Endothelial cell (in vitro differentiated cells): ENCODE results near the gene MERTK. TPM values are rescaled to one million over a fixed set of nuclear protein-coding genes. Genes with fewer than 3 reads are reported as not detected.
A peak's percentile ranks its signal among the peaks of the same experiment; 100 is the strongest.

Experiments used
- DNase-seq: peaks from one replicate; pipeline ENCODE4 v3.0.0; 2021; ENCODE audit warnings: low spot score
- H3K27ac Mint-ChIP-seq: one replicate; pipeline ENCODE4 v1.8.0; 2021; ENCODE audit warnings: mixed read lengths, inconsistent platforms; ENCODE audit not compliant: unreplicated experiment
- H3K27me3 Mint-ChIP-seq: one replicate; pipeline ENCODE4 v1.8.0; 2021; ENCODE audit warnings: mild to moderate bottlenecking, moderate library complexity, mixed read lengths, inconsistent platforms; ENCODE audit not compliant: unreplicated experiment
- H3K36me3 Mint-ChIP-seq: one replicate; pipeline ENCODE4 v1.8.0; 2021; ENCODE audit warnings: mild to moderate bottlenecking, low read depth, mixed read lengths, inconsistent platforms; ENCODE audit not compliant: unreplicated experiment
- H3K4me1 Mint-ChIP-seq: one replicate; pipeline ENCODE4 v1.8.0; 2021; ENCODE audit warnings: mild to moderate bottlenecking, mixed read lengths, inconsistent platforms; ENCODE audit not compliant: unreplicated experiment
- H3K4me3 Mint-ChIP-seq: one replicate; pipeline ENCODE4 v1.8.0; 2021; ENCODE audit warnings: mild to moderate bottlenecking, mixed read lengths, inconsistent platforms; ENCODE audit not compliant: unreplicated experiment
- H3K9me3 Mint-ChIP-seq: one replicate; pipeline ENCODE4 v1.8.0; 2021; ENCODE audit warnings: mixed read lengths, inconsistent platforms; ENCODE audit not compliant: unreplicated experiment
- total RNA-seq: library from RNA; stranded (reverse); fragmentation: NEBNext Ultra II Directional; extraction: Animal tissue kit (Norgen Biotek cat#: 25700); gene quantifications from one replicate; pipeline ENCODE4 v1.2.1, GENCODE V29; 2021; ENCODE audit not compliant: unreplicated experiment
- TF ChIP-seq, protein P1 (sequence below): fragments of 200-600 bp; sonication (generic); IDR thresholded peaks from one replicate; pipeline ENCODE4 v1.5.0; 2021; ENCODE audit warnings: antibody characterized with exemption; ENCODE audit not compliant: unreplicated experiment

MERTK gene
- total RNA-seq, 1 donor from 2014 or later, result 12.3 TPM

GRCh38 chr2:112056626-112056987 is 158.2 kb downstream of the MERTK start:
- peaks cover 5% of the 10 kb centered on the region for H3K27me3 Mint-ChIP-seq
- DNase-seq, result no peak
- H3K36me3 Mint-ChIP-seq, result peaks cover 16% of the 10 kb centered on the region
- no peaks in the 10 kb centered on the region for H3K9me3 Mint-ChIP-seq
- H3K4me1 Mint-ChIP-seq, result peaks cover 46% of the 10 kb centered on the region
- H3K27ac Mint-ChIP-seq, result peak overlapping the region; percentile 97
- TF ChIP-seq, protein P1, sequence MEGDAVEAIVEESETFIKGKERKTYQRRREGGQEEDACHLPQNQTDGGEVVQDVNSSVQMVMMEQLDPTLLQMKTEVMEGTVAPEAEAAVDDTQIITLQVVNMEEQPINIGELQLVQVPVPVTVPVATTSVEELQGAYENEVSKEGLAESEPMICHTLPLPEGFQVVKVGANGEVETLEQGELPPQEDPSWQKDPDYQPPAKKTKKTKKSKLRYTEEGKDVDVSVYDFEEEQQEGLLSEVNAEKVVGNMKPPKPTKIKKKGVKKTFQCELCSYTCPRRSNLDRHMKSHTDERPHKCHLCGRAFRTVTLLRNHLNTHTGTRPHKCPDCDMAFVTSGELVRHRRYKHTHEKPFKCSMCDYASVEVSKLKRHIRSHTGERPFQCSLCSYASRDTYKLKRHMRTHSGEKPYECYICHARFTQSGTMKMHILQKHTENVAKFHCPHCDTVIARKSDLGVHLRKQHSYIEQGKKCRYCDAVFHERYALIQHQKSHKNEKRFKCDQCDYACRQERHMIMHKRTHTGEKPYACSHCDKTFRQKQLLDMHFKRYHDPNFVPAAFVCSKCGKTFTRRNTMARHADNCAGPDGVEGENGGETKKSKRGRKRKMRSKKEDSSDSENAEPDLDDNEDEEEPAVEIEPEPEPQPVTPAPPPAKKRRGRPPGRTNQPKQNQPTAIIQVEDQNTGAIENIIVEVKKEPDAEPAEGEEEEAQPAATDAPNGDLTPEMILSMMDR, result no peak
- peak overlapping the region; percentile 97 for H3K4me3 Mint-ChIP-seq

- DNase-seq, result no peak
- no peak overlapping the region for H3K4me3 Mint-ChIP-seq
- peaks cover 3% of the 10 kb centered on the region for H3K27me3 Mint-ChIP-seq
- peaks cover 36% of the 10 kb centered on the region for H3K36me3 Mint-ChIP-seq
- TF ChIP-seq, protein P1, result no peak
- H3K4me1 Mint-ChIP-seq, result peaks cover 54% of the 10 kb centered on the region
- no peak overlapping the region for H3K27ac Mint-ChIP-seq
- H3K9me3 Mint-ChIP-seq, result no peaks in the 10 kb centered on the region
Observed at GRCh38 chr2:112059671-112060070, 161.3 kb downstream of the MERTK start.

DNA sequence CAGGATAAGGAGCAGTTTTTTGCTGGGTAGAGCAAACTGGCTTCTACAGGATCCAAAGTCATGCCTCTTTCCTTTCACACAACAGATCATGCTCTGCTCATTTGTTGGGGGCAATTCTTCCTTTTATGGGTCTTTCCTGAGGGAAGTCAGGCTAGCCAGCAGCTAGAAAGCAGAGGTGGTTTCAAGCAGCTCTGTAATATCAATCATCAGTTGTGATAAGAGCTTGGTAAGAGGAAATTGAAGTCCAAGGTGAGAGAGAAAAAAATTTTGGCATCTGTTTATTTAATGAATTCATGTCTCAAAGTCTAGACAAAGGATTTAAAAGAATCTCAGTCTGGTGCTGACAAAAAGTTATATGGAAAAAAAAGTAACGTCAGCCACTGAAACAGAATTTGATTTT is 162.9 kb downstream of the MERTK start:
- Mint-ChIP-seq H3K36me3 (peaks cover 41% of the 10 kb centered on the region), H3K27me3 (peaks cover 3% of the 10 kb centered on the region), H3K4me3 (no peak overlapping the region), H3K27ac (no peak overlapping the region), H3K9me3 (no peaks in the 10 kb centered on the region), H3K4me1 (peaks cover 56% of the 10 kb centered on the region)
- TF ChIP-seq, protein P1, result no peak
- no peak for DNase-seq

GRCh38 chr2:112061840-112062239 is 163.4 kb downstream of the MERTK start:
- H3K27me3 Mint-ChIP-seq, result peaks cover 2% of the 10 kb centered on the region
- H3K4me3 Mint-ChIP-seq, result no peak overlapping the region
- peaks cover 50% of the 10 kb centered on the region for H3K4me1 Mint-ChIP-seq
- no peaks in the 10 kb centered on the region for H3K9me3 Mint-ChIP-seq
- H3K27ac Mint-ChIP-seq, result no peak overlapping the region
- H3K36me3 Mint-ChIP-seq, result peaks cover 42% of the 10 kb centered on the region
- TF ChIP-seq, protein P1, result no peak
- DNase-seq, result no peak

- Mint-ChIP-seq H3K36me3 (peaks cover 46% of the 10 kb centered on the region), H3K27me3 (peaks cover under 1% of the 10 kb centered on the region), H3K4me3 (peak overlapping the region; percentile 6), H3K4me1 (peaks cover 42% of the 10 kb centered on the region), H3K9me3 (no peaks in the 10 kb centered on the region), H3K27ac (no peak overlapping the region)
- TF ChIP-seq, protein P1, result no peak
- DNase-seq, result no peak
Observed at GRCh38 chr2:112062894-112063293, 164.5 kb downstream of the MERTK start.
